GM18907 (cell line): ENCODE results near the gene RB1.
"Not testable (repeated sequence)": the region's sequence is repeated elsewhere in the genome, so short reads cannot be mapped to it uniquely, and the experiment has no call there.

ENCODE experiments used
- ATAC-seq: cut with Tn5 transposase; IDR thresholded peaks from one replicate; pipeline ENCODE4 v1.9.1; 2021; ENCODE audit warnings: mild to moderate bottlenecking, moderate library complexity; ENCODE audit not compliant: unreplicated experiment

Gene RB1

GRCh38 chr13:48403913-48404312 is 100.4 kb downstream of the RB1 start:
- no peak for ATAC-seq

GRCh38 chr13:48404952-48405351 is 101.4 kb downstream of the RB1 start:
- ATAC-seq, result no peak

GRCh38 chr13:48405875-48406274 is 102.3 kb downstream of the RB1 start:
- no peak for ATAC-seq

DNA sequence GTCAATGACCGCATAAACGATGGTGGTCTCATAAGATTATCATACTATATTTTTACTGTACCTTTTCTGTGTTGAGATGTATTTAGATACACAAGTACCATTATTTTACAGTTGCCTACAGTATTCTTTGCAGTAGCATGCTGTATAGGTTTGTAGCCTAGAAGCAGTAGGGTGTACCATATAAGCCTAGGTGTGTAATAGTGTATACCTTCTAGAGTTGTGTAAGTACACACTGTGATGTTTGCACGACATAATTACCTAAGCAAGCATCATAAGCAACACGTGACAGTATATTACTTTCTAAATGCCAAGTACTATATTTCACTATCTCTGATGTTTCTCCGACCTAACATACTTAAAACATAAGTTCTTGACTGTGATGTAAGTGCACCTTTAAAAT is 106.6 kb downstream of the RB1 start:
- no peak for ATAC-seq

DNA sequence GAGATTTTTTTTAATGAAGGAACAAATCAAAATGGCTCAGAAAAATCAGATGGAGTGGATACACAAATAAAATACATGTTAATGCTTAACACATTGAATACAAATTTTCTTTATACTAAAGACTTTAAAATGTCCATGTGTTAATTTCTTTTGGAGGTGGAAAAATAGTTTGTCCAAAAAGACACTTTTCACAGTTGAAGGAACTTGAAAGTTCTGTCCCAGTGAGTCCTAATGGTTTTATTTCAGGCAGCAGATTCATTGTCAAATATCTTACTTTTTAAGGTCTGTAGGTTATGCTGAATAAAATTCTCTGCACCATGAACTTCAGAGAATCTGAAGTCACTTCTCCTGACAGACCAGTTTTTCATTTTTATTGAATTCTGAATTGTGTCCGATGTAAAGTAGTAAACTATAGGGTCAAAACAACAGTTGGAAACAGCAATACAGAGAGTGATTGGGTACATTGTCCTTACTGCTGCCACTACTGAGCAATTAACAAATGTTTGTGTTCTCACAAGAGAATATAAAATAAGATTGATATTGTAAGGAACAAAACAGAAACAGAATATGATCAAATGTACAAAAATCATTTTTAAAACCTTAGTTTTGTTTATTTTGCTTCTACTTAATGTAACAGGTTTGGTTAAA is 107.7 kb downstream of the RB1 start:
- no peak for ATAC-seq

DNA sequence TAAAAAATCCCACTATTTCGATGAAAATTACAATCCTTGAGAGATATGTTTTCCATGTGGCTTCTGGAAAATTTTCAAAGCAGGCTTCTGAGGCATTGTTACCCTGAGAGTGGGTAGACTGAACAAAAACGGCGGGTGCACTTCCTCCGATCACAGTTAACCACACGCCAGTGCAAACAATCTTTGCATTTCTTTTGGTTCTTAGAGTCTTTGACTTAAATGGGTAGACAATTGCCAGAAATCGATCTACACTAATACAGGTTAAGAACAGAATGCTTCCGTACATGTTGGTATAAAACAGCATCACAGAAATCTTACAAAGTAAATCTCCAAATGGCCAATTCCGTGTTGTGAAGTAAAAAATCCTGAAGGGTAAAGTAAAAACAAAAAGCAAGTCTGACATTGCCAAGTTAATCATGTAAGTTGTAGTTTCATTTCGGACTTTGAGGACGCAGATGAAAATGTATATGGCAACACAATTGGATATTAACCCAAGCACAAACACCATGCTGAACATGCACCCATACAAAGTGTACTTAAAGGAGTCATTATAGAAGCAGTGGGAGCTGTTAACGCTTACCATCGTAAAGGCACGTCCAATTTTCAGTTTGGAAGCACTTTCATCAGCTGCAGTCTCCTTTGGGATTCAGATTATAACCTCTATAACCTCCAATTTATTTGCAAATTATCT is 108.4 kb downstream of the RB1 start:
- ATAC-seq, result no peak

DNA sequence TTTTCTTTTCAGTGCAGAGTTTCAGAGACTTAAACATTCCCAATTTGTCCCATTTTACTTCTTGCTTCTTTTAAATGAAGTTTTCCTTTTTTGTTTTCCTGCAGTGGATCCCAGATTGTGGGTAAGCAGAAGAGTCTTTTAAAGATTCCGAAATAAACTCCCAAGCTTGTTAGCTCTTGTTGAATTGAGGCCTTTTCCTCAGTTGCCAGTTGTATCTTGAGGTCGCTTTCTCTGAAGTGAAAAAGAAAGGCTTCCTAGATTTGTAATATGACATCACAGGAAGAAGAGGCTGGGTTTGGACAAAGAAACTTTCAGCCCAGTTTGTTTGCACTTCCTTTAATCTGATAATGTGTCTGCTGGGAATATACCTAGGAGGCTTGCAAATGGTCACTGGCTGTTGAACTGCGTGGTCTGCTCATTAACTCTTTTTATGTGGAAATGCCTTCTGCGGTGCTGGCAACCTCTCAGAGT is 109.4 kb downstream of the RB1 start, which contains the start of gene LPAR6:
Gene LPAR6 (minus strand): TSS at position 233 of the 471 bp plus-strand sequence. CDS start 690 bp downstream, outside the sequence.
- no peak for ATAC-seq

DNA sequence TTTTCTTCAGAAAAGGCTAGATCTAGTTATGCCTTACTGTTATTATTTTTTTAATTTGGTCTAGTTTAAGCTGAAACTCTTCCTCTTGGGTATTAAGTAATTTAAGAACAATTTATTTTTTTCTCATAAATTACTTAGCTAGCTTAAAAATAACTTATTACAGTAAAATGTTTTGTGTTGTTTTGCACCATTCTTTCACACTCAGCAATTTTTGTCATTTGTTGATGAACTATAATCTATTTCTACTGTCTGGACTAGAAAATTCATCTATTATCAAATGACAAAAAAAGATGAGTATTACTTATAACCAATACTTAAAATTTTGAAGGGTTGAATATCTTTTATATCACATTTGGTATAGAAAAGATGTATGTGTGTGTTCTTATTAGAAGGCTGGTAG is 111.0 kb downstream of the RB1 start:
- no peak for ATAC-seq

DNA sequence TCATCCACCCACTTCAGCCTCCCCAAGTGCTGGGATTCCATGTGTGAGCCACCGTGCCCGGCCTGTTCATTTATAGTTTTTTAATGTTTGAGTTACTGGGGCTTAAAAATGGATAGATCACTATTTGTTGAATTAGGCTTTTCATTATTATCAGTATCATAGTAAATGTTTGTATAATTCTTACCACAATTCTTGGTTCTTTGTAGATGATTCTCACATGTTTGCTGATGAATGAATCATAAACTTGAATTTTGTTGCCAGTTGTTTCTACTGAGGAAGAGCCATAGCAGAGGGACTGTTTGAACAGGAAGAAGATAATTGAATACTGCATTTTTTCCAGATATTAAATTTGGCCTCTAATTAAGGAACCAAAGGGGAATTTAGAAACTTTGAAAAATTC is 112.0 kb downstream of the RB1 start:
- ATAC-seq, result no peak

GRCh38 chr13:48422003-48422402 is 118.5 kb downstream of the RB1 start:
- not testable (repeated sequence) for ATAC-seq

- no peak for ATAC-seq
Measured at GRCh38 chr13:48424212-48424611, 120.7 kb downstream of the RB1 start.

GRCh38 chr13:48426052-48426451 is 122.5 kb downstream of the RB1 start:
- ATAC-seq, result no peak

DNA sequence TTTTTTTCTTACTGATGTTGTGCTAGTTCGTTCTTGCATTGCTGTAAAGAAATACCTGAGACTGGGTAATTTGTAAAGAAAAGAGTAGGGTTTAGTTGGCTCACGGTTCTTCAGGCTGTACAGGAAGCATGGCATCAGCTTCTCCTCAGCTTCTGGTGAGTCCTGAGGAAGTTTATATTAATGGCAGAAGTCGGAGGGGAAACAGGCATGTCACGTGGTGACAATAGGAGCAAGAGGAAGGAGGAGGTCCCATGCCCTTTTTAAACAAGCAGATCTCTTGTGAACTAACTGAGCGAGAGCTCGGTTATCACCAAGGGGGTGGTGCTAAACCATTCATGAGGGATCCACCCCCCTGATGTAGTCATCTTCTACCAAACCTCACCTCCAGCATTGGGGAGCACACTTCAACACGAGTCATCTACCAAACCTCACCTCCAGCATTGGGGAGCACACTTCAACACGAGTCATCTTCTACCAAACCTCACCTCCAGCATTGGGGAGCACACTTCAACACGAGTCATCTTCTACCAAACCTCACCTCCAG is 123.3 kb downstream of the RB1 start:
- ATAC-seq, result not testable (repeated sequence)

DNA sequence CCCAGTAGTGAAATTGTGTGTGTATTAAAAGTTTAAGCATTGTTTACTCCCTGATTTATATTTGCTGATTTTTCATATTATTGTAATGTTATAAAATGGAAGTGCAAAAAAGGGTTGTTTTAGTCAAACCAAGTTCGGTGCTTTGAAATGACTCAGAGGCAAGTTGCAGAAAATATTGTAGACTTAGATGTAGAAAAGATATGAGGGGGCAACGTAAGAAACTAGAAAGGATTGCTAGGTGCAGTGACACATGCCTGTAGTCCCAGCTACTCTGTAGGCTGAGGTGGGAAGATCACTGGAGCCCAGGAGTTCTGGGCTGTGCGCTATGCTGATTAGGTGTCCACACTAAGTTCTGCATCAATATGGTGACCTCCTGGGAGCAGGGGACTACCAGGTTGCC is 125.5 kb downstream of the RB1 start:
- ATAC-seq, result no peak

DNA sequence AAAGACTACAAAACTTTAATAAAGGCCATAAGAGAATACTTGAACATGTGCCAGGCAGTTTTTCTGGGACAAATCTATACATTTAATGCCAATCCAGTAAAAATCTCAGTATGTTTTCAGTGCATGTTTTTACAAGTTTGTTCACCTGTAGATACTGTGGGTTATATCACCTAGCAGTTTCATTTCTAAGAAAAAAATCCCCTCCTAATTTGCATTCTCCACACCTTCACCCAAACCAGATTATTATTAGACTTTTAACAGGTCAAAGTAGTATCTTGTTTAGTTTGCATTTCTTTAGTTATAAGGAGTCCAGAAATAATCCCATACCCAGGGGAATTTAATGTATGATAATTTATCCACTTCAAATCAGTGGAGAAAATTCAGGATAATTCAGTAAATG is 126.3 kb downstream of the RB1 start:
- ATAC-seq, result no peak

GRCh38 chr13:48431431-48431830 is 127.9 kb downstream of the RB1 start:
- no peak for ATAC-seq

DNA sequence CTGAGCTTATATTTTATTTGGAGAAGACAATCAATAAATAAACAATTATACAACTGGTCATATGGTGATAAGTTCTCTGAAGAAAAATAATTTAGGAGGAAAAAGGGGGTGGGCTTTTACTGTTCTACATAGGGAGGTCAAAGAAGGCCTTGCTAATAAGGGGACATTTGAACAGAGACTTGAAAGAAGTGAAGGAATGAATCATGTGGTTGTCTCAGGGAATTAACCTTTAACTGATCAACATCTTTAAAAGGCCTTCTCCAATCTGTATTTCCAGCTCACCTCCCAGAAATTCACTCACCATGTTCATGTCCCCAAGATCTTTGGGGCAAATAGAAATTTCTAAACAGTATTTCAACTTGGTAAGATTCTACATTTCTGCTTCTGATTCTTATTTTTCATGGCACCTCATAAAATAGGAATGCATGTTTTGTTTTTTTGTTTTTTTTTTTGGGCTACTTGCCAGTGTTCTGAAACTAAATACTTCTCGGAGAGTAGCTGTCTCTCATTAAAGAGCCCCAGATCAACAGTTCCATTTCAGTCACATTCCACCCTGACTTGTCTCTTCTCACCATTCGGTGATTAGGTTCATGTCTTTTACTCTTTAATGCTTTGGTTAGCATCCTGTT is 128.6 kb downstream of the RB1 start:
- ATAC-seq, result no peak

GRCh38 chr13:48434200-48434599 is 130.6 kb downstream of the RB1 start:
- no peak for ATAC-seq

DNA sequence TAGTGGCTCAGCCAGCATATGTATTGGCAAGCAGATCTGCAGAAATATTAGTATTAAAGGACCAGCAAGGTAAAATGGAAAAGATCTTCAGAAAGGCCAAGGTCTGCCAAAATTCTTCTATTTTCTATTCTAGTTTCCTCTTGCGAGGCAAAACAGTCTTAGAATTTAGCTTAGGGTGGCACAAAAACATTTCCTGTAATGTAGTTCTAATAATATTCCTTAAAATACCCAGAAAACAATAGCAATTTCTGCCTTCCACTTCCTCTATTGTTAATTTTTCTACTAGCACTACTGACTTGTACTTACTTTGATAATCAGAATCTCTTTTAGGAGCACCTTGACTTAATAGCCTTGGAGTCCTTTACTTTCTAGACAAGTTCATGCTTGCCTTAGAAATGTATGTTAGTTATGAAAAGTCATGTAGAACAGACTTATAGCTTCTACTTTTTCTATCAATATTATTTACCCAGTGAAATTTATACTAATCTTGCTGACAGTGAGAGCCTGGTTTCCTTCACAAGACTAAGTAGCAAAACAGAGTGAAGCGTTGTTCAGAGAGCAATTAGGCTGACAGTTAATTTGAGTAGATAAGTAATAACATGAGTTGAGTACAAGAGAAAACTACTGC is 133.2 kb downstream of the RB1 start:
- ATAC-seq, result no peak

DNA sequence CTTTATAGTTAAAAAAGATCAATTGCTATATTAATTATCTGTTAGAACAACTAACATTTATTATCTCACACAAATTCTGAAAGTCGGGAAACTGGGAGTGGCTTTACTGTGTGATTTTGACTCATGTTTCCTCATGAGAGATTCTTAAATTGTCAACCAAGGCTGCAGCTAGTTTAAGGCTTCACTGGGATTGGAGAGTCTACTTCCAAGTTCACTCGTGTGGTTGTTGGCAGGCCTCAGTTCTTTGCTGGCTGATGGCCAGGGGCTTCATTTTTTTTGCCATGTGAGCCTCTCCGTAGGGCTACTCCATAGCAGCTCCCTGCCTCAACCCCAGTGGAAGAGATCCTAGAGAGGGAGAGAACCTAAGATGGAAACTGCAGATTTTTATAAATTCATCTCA is 133.8 kb downstream of the RB1 start:
- ATAC-seq, result no peak

- ATAC-seq, result no peak
Measured at GRCh38 chr13:48443442-48444208, 140.1 kb downstream of the RB1 start.
